Esophagus (tissue), 2 donors: ENCODE data around the gene PDPK1. TPM values are rescaled to one million over a fixed set of nuclear protein-coding genes. Genes with fewer than 3 reads are reported as not detected.
"Not testable (repeated sequence)": the region's sequence is repeated elsewhere in the genome, so short reads cannot be mapped to it uniquely, and the experiment has no call there.

ENCODE experiments used
- H3K27ac ChIP-seq, 2 donors: one replicate each; pipeline ENCODE4 v1.5.1; 2013; ENCODE audit warnings: low read depth in 2 of 2, mild to moderate bottlenecking in 2 of 2, inconsistent platforms in 1 of 2, low read length in 1 of 2, moderate library complexity in 1 of 2
- H3K27me3 ChIP-seq, 2 donors: one replicate each; pipeline ENCODE4 v1.6.1; 2013; ENCODE audit warnings: low read length in 2 of 2, control low read depth in 1 of 2, mild to moderate bottlenecking in 1 of 2; ENCODE audit not compliant: insufficient read depth in 2 of 2, control insufficient read depth in 1 of 2
- H3K36me3 ChIP-seq, 2 donors: one replicate each; pipeline ENCODE4 v1.6.1; 2013; ENCODE audit warnings: low read length in 1 of 2; ENCODE audit not compliant: control insufficient read depth in 2 of 2, insufficient read depth in 2 of 2
- H3K4me1 ChIP-seq, 2 donors: one replicate each; pipeline ENCODE4 v1.6.1; 2013; ENCODE audit warnings: low read length in 1 of 2; ENCODE audit not compliant: control insufficient read depth in 2 of 2, insufficient read depth in 2 of 2
- H3K4me3 ChIP-seq, 2 donors: one replicate each; pipeline ENCODE4 v1.5.1; 2013; ENCODE audit warnings: low read length in 2 of 2, mild to moderate bottlenecking in 2 of 2, low read depth in 1 of 2, moderate library complexity in 1 of 2
- H3K9me3 ChIP-seq, 2 donors: one replicate each; pipeline ENCODE4 v1.6.1; 2013; ENCODE audit warnings: mild to moderate bottlenecking in 2 of 2, low read depth in 1 of 2, low read length in 1 of 2, moderate library complexity in 1 of 2; ENCODE audit not compliant: control insufficient read depth in 2 of 2, insufficient read depth in 1 of 2
- WGBS, 2 donors: extraction: QIAGEN DNeasy Blood & Tissue Kit; methylation state at CpG; one replicate each; pipeline ENCODE4 v1.1.7; 2013; 5-methylcytosine and 5-hydroxymethylcytosine counted together
- polyA plus RNA-seq, 2 donors: library from polyadenylated mRNA; stranded (reverse); fragments of 200-250 nt; gene quantifications; one replicate each; pipeline ENCODE4 v1.2.3, GENCODE V29; 2013
- donor health status: healthy with polysubstance abuse.
- donor health status: Bipolar disorder and iron deficiency.

PDPK1 gene
- polyA plus RNA-seq, 2 donors = 11.8 to 12.8 TPM

- H3K9me3 ChIP-seq, H3K36me3 ChIP-seq, H3K27me3 ChIP-seq: not testable (repeated sequence)
- WGBS, 2 donors = 79 to 83% methylated on average over 24 of the region's 24 CpGs
- H3K4me3 ChIP-seq = peak overlapping the region in 1 of 2 donors; percentile 11
- peaks cover 3 to 15% of the 10 kb centered on the region in 2 donors for H3K4me1 ChIP-seq
- peak overlapping the region in 1 of 2 donors; percentile 21 for H3K27ac ChIP-seq
Measured at GRCh38 chr16:2539192-2539844, 1.5 kb downstream of the PDPK1 start.

GRCh38 chr16:2539845-2540458, 2.1 kb downstream of the PDPK1 start:
- H3K27me3 ChIP-seq, H3K36me3 ChIP-seq, H3K4me3 ChIP-seq, H3K9me3 ChIP-seq, H3K27ac ChIP-seq: not testable (repeated sequence)
- peaks cover 3 to 15% of the 10 kb centered on the region in 2 donors for H3K4me1 ChIP-seq
- 44 to 56% methylated on average over 13 to 14 of the region's 14 CpGs for WGBS, 2 donors

GRCh38 chr16:2540912-2541311, 3.1 kb downstream of the PDPK1 start:
- WGBS, 2 donors = 70 to 78% methylated on average over 4 of the region's 4 CpGs
- H3K9me3 ChIP-seq, H3K27me3 ChIP-seq, H3K27ac ChIP-seq, H3K4me3 ChIP-seq, H3K36me3 ChIP-seq: not testable (repeated sequence)
- H3K4me1 ChIP-seq = peaks cover 3 to 14% of the 10 kb centered on the region in 2 donors

- not testable (repeated sequence) for H3K4me3 ChIP-seq, H3K9me3 ChIP-seq, H3K27ac ChIP-seq, H3K4me1 ChIP-seq, H3K36me3 ChIP-seq, H3K27me3 ChIP-seq
- 35 to 66% methylated on average over 5 to 6 of the region's 6 CpGs for WGBS, 2 donors
Measured at GRCh38 chr16:2541409-2541808, 3.6 kb downstream of the PDPK1 start.

- H3K9me3 ChIP-seq = not testable (repeated sequence)
Measured at GRCh38 chr16:2543771-2544170, 6.0 kb downstream of the PDPK1 start.

GRCh38 chr16:2550283-2550878, 12.6 kb downstream of the PDPK1 start:
- not testable (repeated sequence) for H3K9me3 ChIP-seq, H3K36me3 ChIP-seq, H3K27me3 ChIP-seq, H3K27ac ChIP-seq, H3K4me3 ChIP-seq, H3K4me1 ChIP-seq
- WGBS, 2 donors = no CpG with 5 or more reads among the region's 14 CpGs

More at GRCh38 chr16:2543771-2544170, 6.0 kb downstream of the PDPK1 start:
- not testable (repeated sequence) for H3K4me3 ChIP-seq, H3K4me1 ChIP-seq, H3K27ac ChIP-seq, H3K36me3 ChIP-seq, H3K27me3 ChIP-seq
- WGBS, 2 donors = 83 to 91% methylated on average over 14 of the region's 14 CpGs

- WGBS, 2 donors = 47 to 58% methylated on average over 11 to 12 of the region's 17 CpGs
- H3K4me1 ChIP-seq, H3K36me3 ChIP-seq, H3K4me3 ChIP-seq, H3K27me3 ChIP-seq, H3K9me3 ChIP-seq, H3K27ac ChIP-seq: not testable (repeated sequence)
Measured at GRCh38 chr16:2551420-2551889, 13.6 kb downstream of the PDPK1 start.

- H3K27me3 ChIP-seq, H3K27ac ChIP-seq, H3K4me1 ChIP-seq, H3K36me3 ChIP-seq, H3K4me3 ChIP-seq, H3K9me3 ChIP-seq: not testable (repeated sequence)
- no CpG with 5 or more reads among the region's 13 CpGs for WGBS, 2 donors
Measured at GRCh38 chr16:2554709-2555425, 17.0 kb downstream of the PDPK1 start.

GRCh38 chr16:2557150-2557549, 19.3 kb downstream of the PDPK1 start:
- 87 to 89% methylated on average over 6 of the region's 15 CpGs for WGBS, 2 donors
- H3K27ac ChIP-seq, H3K4me1 ChIP-seq, H3K36me3 ChIP-seq, H3K27me3 ChIP-seq, H3K9me3 ChIP-seq, H3K4me3 ChIP-seq: not testable (repeated sequence)
